Purkinje cell (primary cell): ENCODE results near the gene BEND3. TPM values are rescaled to one million over a fixed set of nuclear protein-coding genes. Genes with fewer than 3 reads are reported as not detected.

ENCODE experiments used
- polyA plus RNA-seq: library from polyadenylated mRNA; unstranded; fragments of >200 nt; fragmentation: Nextera tagmentation; gene quantifications from 2 replicates; pipeline ENCODE4 v1.2.1, GENCODE V29; 2014

The BEND3 gene
- polyA plus RNA-seq = 0.28 and 0.53 TPM in 2 replicates

GRCh38 chr6:107114926-107115694 lies at the start of gene BEND3:
Gene BEND3, minus strand, starts transcription at chr6:107115515. Its CDS starts 16,230 bp downstream, at chr6:107099285.

Other genes with a start within 250 kb of the BEND3 start
- 0.32 and 2.5 TPM in 2 replicates for gene CD24, start 140.8 kb downstream of the BEND3 start, polyA plus RNA-seq
- gene MTRES1, start 87.3 kb downstream of the BEND3 start, polyA plus RNA-seq = 82.8 and 129 TPM in 2 replicates